Measurements from ENCODE around the gene SLC35F1.
"Not testable (repeated sequence)": the region's sequence is repeated elsewhere in the genome, so short reads cannot be mapped to it uniquely, and the experiment has no call there.

Gene SLC35F1

GRCh38 chr6:118016532-118016931, 109.5 kb downstream of the SLC35F1 start:
- no peak for FAIRE-seq

DNA sequence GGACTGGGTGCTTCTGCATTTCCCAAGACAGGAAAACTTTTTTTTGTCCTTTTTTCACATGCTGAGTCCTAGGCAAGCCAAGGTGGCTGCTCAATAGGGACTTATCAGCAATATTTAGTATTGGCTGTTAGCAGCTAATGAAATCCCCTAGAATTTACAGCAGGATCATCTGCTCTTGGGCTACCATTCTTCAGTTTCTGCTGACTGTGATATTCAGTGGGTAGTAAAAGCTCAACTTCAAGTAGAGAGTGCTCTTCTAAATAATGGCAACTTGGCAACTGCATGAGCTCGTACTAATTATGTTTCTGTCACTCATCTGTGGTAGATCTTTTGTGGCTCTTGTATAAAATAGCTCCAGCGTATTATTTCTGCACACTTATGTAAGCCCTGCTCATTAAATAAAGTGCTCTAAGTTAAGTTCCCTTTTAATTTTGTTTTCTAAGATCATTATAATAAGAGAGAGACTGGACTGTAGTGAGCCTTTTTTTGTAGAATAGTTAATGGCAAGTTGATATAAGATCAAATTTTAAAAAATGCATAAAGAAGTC, 110.3 kb downstream of the SLC35F1 start:
- no peak for FAIRE-seq

DNA sequence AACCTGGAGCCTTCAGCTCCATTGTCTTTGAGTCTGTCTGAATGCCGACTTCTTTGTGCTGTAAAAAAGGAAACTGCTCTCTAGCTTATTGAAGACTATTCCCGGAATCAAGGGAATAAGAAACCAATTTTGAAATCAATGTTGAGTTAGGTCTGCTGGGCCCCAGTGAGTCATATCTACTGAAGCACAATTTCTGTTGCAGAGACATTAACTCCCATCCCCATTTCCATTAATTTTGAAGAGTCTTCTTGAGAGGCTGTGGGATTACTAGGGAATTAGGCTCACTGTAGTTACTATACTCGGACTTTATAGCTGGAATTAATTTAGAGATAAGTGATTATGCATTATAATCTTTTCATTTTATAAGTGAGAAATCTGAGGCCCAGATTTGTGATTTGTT, 116.7 kb downstream of the SLC35F1 start:
- no peak for FAIRE-seq

DNA sequence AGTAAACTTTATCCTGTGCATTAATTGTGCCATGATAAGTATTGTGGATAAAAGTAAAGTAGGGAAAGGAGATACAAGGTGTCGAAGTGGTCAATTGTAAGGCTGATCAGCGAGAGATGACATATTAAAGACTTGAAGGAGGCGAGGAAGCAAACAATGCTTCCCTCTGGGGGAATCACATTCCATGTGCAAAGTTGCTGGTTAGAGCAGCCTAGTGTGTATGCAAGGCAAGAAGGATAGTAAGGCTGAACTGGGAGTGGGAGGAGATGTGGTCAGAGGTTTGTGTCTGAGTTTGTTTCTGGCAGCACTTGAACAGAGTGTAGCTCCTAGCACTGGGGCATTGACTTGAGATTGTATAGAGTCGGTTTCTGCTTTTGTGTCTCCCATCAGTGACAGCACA, 122.9 kb downstream of the SLC35F1 start:
- no peak for FAIRE-seq

DNA sequence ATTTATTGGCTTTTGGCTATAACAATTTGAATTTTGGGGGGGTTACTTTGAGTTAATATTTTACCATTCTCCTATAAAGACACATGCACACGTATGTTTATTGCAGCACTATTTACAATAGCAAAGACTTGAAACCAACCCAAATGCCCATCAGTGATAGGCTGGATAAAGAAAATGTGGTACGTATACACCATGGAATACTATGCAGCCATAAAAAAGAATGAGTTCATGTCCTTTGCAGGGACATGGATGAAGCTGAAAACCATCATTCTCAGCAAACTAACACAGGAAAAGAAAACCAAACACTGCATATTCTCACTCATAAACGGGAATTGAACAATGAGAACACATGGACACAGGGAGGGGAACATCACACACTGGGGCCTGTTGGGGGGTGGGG, 130.4 kb downstream of the SLC35F1 start:
- FAIRE-seq: not testable (repeated sequence)

- FAIRE-seq: no peak
Measured at GRCh38 chr6:118042855-118043254, 135.8 kb downstream of the SLC35F1 start.

GRCh38 chr6:118044275-118044674, 137.2 kb downstream of the SLC35F1 start:
- FAIRE-seq: no peak

DNA sequence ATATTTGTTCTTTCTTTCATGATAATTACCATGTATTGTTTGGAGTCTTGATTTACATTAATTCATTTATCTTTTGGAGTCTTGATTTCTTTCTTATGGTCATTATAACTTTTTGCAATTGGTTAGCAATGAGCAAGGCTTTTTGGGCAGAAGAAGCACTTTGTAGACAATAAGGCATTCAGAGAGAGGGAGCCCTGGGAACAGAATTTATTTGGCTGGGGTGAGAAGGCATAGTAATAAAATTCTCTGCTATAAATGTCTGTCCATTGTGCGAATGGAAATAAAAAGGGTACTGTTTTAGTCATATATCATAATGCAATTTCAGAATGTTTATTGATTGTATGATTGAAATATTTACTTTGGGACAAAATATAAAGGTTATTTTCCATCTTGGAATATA, 147.0 kb downstream of the SLC35F1 start:
- no peak for FAIRE-seq

GRCh38 chr6:118061666-118062065, 154.6 kb downstream of the SLC35F1 start:
- no peak for FAIRE-seq

DNA sequence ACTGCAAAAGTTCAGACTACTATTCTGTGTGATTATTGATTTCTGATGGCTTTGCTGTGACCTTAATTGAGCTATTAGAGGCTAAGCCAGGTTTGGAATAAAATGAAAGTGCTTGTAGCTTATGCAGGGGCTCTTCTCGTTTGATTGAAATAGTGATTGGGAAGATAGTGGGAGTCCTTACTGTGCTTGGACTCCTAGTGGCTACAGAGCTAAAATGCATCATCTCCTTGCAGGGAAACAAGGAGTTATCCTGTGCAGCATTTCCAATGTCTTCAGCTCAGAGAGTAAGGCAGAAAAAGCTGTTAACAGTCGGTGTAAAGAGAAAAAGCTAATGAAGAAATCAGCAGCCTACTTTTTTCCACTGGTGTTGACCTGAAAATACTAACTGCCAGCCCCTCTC, 173.5 kb downstream of the SLC35F1 start:
- FAIRE-seq: no peak

DNA sequence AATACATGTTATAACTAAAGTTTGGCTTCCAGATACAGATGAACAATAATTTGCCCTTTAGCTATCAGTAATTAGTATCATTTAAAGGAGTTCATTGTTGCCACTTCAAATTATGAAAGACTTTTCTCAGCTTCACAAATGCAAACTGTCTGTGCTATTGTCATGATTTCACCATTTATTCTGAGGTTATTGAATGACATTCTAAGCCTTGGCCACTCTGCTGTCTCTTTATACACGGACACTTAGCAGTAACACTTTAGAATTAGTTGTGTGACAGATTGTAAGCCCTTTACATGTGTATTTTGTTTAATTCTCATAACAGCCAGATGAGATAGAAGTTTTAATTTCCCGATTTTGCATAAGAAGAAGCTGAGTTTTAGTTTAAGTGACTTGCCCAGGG, 176.6 kb downstream of the SLC35F1 start:
- no peak for FAIRE-seq

- no peak for FAIRE-seq
Measured at GRCh38 chr6:118085665-118086064, 178.6 kb downstream of the SLC35F1 start.

DNA sequence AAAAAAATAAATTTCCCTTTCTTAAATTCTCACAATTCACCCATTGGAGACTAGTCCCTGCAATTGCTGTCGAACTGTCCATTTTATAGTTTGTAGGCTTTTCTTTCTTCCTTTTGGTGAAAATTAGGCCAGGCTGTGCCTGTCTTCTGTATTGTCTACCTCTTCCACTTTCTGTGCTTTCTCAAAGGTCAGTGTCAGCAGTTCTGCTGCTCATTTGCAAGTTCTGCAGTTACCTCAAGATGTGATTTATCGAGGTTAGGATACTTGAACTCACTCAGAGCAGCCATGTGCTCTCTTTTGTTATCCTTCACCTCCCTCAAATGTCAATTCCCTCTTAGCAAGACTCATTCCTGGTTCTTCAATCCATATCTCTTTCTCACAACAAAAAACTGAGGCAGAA, 179.1 kb downstream of the SLC35F1 start:
- FAIRE-seq: no peak

DNA sequence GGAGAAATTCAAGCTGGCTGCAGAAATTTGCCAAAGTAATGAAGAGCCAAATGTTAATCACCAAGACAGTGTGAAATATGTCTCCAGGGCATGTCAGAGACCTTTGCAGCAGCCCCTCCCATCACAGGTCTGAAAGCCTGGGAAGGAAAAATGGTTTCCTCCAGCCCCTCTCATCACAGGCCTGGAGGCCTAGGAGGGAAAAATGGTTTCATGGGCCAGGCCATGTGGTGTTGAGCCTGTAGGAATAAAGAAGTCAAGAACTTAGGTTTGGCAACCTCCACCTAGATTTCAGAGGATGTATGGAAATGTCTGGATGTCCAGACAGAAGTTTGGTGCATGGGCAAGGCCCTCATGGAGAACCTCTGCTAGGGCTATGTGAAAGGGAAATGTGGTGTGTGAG, 185.0 kb downstream of the SLC35F1 start:
- FAIRE-seq: no peak

- no peak for FAIRE-seq
Measured at GRCh38 chr6:118097576-118097975, 190.5 kb downstream of the SLC35F1 start.

DNA sequence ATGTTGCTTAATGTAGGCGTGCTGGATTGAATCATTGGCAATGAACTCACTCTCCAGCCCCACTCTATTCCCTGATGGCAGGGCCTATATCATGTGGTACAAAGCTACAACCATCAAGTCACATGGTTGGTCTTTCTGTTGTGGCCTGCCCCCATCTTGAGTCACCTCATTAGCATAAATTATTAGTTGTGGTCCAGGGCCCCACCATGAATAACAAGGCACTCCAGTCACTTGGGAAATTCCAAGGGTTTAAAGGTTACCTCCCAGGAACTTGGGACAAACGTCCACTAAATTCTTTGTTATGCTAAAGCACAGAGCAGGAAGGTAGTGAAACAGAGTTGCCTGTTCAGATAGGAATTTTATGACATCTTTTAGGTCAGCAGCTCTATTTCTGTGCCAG, 193.7 kb downstream of the SLC35F1 start:
- FAIRE-seq: no peak

GRCh38 chr6:118101220-118101619, 194.2 kb downstream of the SLC35F1 start:
- FAIRE-seq: no peak

DNA sequence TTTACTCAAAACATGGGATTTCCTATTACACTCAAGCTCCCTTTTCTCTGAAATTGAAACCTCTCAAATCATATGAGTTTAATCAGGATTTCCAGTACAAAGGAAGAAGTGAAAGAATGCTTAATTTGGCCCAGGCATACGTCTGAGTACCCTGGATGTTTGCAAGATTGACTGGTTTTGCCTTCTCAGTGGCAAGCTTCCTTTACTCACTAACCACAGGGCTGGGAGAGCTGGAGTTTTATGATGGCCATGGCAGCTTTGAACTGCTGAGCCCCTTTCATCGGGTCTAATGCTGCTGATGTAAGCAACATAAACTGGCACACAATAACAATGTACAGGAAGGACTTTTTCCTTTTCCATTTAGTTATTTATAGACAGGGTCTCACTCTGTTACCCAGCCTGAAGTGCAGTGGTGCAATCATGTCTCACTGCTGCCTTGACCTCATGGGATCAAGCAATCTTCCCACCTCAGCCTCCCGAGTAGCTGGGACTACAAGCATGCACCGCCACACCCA, 194.8 kb downstream of the SLC35F1 start:
- no peak for FAIRE-seq

GRCh38 chr6:118102401-118102800, 195.3 kb downstream of the SLC35F1 start:
- FAIRE-seq: no peak

DNA sequence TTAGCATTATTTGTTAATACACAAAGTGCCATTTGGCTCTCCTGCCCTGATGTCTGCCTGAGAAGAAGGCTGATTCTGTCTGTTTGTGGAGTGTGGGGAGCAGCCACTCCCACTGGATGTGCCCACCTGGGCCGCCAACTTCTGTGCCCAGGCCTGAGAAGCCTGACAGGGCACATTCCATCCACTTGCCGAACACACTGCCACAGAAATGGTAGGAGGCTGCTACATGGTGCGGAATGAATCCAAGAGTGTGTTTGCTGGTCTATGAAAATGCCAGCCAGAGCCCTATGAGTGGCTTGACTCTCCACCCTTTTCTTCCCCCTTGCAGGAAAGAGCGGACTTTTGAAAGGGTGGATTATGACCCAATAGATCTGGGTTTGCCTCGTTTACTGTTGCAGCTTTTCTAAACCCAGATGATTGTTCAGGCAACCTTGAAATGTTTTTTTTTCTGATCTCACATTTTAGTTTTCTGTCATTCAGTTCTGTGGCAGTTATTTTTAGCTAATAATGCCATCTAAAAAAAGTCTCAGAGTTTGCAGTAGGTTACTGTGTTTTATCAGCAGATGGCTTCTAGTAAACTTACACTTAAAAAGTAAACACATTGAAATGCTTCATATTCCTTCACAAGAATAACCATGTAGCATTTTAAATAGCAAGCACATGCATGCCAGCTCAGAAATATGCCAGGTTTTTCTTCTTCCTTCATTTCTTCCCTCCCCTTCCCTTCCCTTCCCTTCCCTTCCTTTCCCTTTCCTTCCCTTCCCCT, 196.5 kb downstream of the SLC35F1 start:
- no peak for FAIRE-seq

GRCh38 chr6:118122161-118122725, 215.2 kb downstream of the SLC35F1 start:
- no peak for FAIRE-seq

DNA sequence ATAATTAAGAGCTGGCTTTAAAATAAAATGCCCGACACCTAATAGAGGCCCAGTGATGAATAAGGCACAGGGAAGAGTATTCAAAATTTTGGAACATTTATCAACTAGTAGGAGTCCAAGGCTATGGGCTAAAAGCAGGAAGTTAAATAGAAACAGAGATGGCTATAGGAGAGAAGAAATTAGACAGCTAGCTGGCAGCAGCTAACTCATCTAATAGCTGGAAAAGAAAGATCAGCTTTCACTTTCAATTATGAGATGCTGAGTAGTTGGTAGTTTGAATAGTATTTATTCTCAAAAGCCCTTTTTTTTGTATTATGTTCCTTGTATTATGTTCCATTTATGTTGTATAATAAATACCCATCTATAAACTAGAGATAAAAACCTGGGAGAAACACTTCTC, 215.7 kb downstream of the SLC35F1 start:
- no peak for FAIRE-seq

DNA sequence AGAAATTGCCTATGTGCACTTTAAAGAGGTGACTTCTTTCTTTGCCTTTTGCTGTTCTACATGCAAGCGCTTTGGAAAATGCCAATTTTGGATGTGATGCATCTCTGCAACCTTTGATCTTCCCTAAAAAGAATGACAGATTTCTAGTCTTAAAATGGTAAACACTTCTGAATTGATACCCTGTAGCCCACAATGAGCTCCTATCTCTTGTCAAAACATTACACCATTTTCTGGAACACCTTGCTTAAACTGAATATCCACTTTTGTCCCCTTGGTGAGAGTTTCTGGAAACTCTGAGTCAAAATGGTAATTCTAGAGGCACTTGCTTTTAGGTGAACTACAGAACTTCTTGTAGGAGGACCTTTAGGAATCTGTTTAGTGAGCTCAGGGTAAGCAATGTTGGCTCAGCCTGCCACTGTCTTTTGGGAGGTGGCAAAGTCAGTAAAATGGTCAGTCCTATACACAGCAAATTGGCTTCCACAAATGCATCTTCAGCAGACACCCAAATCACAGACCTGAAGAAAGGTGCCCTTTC, 216.5 kb downstream of the SLC35F1 start:
- FAIRE-seq: no peak

DNA sequence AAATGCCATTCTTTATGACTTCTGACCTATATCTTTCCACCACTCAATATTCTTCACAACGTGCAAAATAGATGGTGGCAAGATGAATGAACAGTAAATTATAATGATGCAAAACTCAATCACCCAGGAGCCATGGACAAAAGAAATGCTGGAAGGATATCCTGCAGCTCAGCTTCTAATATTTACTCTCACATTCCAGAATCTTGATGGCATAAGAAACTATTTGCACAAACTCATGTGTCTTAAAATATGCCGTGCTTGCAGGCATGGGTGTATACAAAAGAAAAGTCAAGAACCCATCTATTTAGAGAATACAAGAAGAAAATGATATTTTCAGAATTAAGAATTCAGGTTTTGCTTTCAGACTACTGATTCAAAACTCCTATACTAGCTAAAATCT, 217.8 kb downstream of the SLC35F1 start:
- FAIRE-seq: no peak

Data from A204.1 (cell line).